ENCODE results near the gene HERPUD1. TPM values are rescaled to one million over a fixed set of nuclear protein-coding genes. Genes with fewer than 3 reads are reported as not detected.

HERPUD1 gene
- total RNA-seq, 2 experiments from 2014 or later: 140 to 342 TPM

- Histone ChIP-seq H2AFZ (ENCODE audit: low read length) (no peak overlapping the region), H3K79me2 (ENCODE audit: insufficient read depth, low read depth, low read length) (peaks cover 70% of the 10 kb centered on the region), H3K36me3 (ENCODE audit: insufficient read depth, low read length) (peaks cover 100% of the 10 kb centered on the region), H3K4me2 (ENCODE audit: low read length) (peak overlapping the region; percentile 82), H4K20me1 (ENCODE audit: insufficient read depth, low read length) (peaks cover 48% of the 10 kb centered on the region; the same call in 1 of the 2 replicates), H3K4me3 (ENCODE audit: low read depth, low read length, poor library complexity, severe bottlenecking) (no peak overlapping the region), H3K9me3 (ENCODE audit: low read length) (no peaks in the 10 kb centered on the region), H3K9me2 (ENCODE audit: insufficient read depth, low read length) (no peaks in the 10 kb centered on the region), H3K4me1 (ENCODE audit: insufficient read depth, low read length, poor library complexity, severe bottlenecking) (peaks cover 77% of the 10 kb centered on the region), H3K27ac (ENCODE audit: low read depth, low read length, poor library complexity, severe bottlenecking) (peak overlapping the region; percentile 50)
- ChIA-PET CTCF (ENCODE audit: unreplicated experiment) (no interaction called here), POLR2A (interaction anchor here (0.8 kb wide), 1 partner anchor 10 kb away, joined by 3 read pairs; no protein-coding TSS in a partner anchor)
- no TSS peak for BruUV-seq (replicated peaks)
- DNase-seq (ENCODE audit: low spot score): no peak
- TF ChIP-seq, protein P1, sequence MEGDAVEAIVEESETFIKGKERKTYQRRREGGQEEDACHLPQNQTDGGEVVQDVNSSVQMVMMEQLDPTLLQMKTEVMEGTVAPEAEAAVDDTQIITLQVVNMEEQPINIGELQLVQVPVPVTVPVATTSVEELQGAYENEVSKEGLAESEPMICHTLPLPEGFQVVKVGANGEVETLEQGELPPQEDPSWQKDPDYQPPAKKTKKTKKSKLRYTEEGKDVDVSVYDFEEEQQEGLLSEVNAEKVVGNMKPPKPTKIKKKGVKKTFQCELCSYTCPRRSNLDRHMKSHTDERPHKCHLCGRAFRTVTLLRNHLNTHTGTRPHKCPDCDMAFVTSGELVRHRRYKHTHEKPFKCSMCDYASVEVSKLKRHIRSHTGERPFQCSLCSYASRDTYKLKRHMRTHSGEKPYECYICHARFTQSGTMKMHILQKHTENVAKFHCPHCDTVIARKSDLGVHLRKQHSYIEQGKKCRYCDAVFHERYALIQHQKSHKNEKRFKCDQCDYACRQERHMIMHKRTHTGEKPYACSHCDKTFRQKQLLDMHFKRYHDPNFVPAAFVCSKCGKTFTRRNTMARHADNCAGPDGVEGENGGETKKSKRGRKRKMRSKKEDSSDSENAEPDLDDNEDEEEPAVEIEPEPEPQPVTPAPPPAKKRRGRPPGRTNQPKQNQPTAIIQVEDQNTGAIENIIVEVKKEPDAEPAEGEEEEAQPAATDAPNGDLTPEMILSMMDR (conservative IDR thresholded peaks at IDR 0.05; ENCODE audit: low read length): no peak
- no peak for TF ChIP-seq EZH2phosphoT487 (IDR thresholded peaks at IDR 0.05; ENCODE audit: borderline replicate concordance, low read depth, low read length)
- intact Hi-C loops (cut with micrococcal nuclease; ENCODE audit: unreplicated experiment): no loop called here
Measured at GRCh38 chr16:56939801-56940200, 7.9 kb downstream of the HERPUD1 start.

DNA sequence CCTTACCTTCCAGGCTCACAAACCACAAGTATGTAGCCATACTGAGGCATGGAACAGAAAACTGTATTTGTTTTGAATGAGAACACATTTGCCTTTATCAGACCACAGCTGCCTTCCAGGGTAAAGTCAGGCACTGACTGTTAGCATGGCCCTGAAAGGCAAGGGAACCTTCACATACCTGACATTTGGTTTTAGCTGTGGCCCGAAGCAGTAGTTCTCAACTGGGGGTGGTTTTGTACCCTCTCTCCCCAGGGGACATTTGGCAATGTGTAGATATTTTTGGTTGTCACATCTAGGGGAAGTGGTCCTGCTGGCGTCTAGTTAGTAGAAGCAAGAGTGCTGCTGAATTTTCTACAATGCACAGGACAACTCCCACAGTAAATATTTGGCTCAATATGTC lies 9.2 kb downstream of the HERPUD1 start:
- intact Hi-C loops (cut with micrococcal nuclease; ENCODE audit: unreplicated experiment): no loop called here
- no TSS peak for BruUV-seq (replicated peaks)
- H3K4me1 ChIP-seq (ENCODE audit: insufficient read depth, low read length, poor library complexity, severe bottlenecking): peaks cover 64% of the 10 kb centered on the region
- H3K27ac ChIP-seq (ENCODE audit: low read depth, low read length, poor library complexity, severe bottlenecking): peak overlapping the region; percentile 50
- no peak overlapping the region for H3K4me3 ChIP-seq (ENCODE audit: low read depth, low read length, poor library complexity, severe bottlenecking)
- peaks cover 35% of the 10 kb centered on the region; the same call in 1 of the 2 replicates for H4K20me1 ChIP-seq (ENCODE audit: insufficient read depth, low read length)
- ChIA-PET CTCF (ENCODE audit: unreplicated experiment) (interaction anchor here (1.0 kb wide), 1 partner anchor 10 kb away, joined by 3 read pairs; no protein-coding TSS in a partner anchor), POLR2A (interaction anchor here (0.8 to 1.3 kb wide), 3 partner anchors 9 to 78 kb away, joined by 5 to 6 read pairs (median 5); partner anchors contain the start of gene HERPUD1)
- H3K9me2 ChIP-seq (ENCODE audit: insufficient read depth, low read length): no peaks in the 10 kb centered on the region
- H3K9me3 ChIP-seq (ENCODE audit: low read length): no peaks in the 10 kb centered on the region
- H3K79me2 ChIP-seq (ENCODE audit: insufficient read depth, low read depth, low read length): peaks cover 57% of the 10 kb centered on the region
- H3K36me3 ChIP-seq (ENCODE audit: insufficient read depth, low read length): peaks cover 99% of the 10 kb centered on the region
- no peak overlapping the region for H2AFZ ChIP-seq (ENCODE audit: low read length)
- H3K4me2 ChIP-seq (ENCODE audit: low read length): peak overlapping the region; percentile 82
- TF ChIP-seq, protein P1 (conservative IDR thresholded peaks at IDR 0.05; ENCODE audit: low read length): no peak
- TF ChIP-seq EZH2phosphoT487 (IDR thresholded peaks at IDR 0.05; ENCODE audit: borderline replicate concordance, low read depth, low read length): no peak
- DNase-seq (ENCODE audit: low spot score): no peak

DNA sequence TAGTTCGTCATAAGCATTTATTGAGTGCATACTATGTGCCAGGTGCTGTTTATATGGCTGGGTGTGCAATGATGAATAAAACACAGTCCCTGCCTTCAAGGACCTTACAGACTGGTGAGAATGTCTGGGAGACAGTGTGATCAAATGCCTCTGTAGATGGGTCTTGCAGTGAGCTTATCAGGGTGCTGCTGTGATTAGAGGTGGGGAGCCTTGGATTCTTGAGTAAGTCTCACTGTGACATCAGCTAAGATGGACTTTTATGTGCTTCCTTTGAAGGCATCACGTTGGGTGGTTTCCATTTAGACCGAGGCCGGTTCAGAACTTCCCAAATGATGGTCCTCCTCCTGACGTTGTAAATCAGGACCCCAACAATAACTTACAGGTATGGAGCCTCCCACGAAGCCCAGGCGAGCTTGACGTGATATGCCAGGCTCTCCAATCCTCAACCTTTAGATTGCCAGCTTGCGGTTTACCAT lies 10.0 kb downstream of the HERPUD1 start:
- Histone ChIP-seq H3K9me2 (ENCODE audit: insufficient read depth, low read length) (no peaks in the 10 kb centered on the region), H3K36me3 (ENCODE audit: insufficient read depth, low read length) (peaks cover 99% of the 10 kb centered on the region), H3K4me1 (ENCODE audit: insufficient read depth, low read length, poor library complexity, severe bottlenecking) (peaks cover 56% of the 10 kb centered on the region), H4K20me1 (ENCODE audit: insufficient read depth, low read length) (peaks cover 27% of the 10 kb centered on the region; the same call in 1 of the 2 replicates), H3K27ac (ENCODE audit: low read depth, low read length, poor library complexity, severe bottlenecking) (no peak overlapping the region), H3K79me2 (ENCODE audit: insufficient read depth, low read depth, low read length) (peaks cover 49% of the 10 kb centered on the region), H3K4me3 (ENCODE audit: low read depth, low read length, poor library complexity, severe bottlenecking) (no peak overlapping the region), H3K4me2 (ENCODE audit: low read length) (no peak overlapping the region), H3K9me3 (ENCODE audit: low read length) (no peaks in the 10 kb centered on the region), H2AFZ (ENCODE audit: low read length) (no peak overlapping the region)
- POLR2A ChIA-PET: interaction anchor here (1.0 to 1.3 kb wide), 2 partner anchors 10 to 29 kb away, joined by 3 to 5 read pairs; partner anchors contain the start of gene HERPUD1
- CTCF ChIA-PET (ENCODE audit: unreplicated experiment): interaction anchor here (0.6 to 1.0 kb wide), 2 partner anchors 11 to 79 kb away, joined by 3 read pairs; no protein-coding TSS in a partner anchor
- BruUV-seq (replicated peaks): no TSS peak
- no peak for TF ChIP-seq EZH2phosphoT487 (IDR thresholded peaks at IDR 0.05; ENCODE audit: borderline replicate concordance, low read depth, low read length)
- TF ChIP-seq, protein P1 (conservative IDR thresholded peaks at IDR 0.05; ENCODE audit: low read length): no peak
- intact Hi-C loops (cut with micrococcal nuclease; ENCODE audit: unreplicated experiment): no loop called here
- DNase-seq (ENCODE audit: low spot score): no peak
